M059J (cell line): Measurements from ENCODE around the gene SLC22A31. TPM values are rescaled to one million over a fixed set of nuclear protein-coding genes. Genes with fewer than 3 reads are reported as not detected.

Experiments
- DNase-seq: peaks from one replicate; pipeline ENCODE4 v3.0.0-alpha.2; 2012; ENCODE audit warnings: low read depth
- total RNA-seq: library from RNA; depleted of rRNA; stranded (reverse); fragments of >200 nt; shearing (Covaris generic); gene quantifications from 2 replicates; pipeline ENCODE4 v1.2.3, GENCODE V29; 2014; rRNA removed

The SLC22A31 gene
- total RNA-seq, 1 experiment from 2014 or later = not detected

- no peak for DNase-seq
Measured at GRCh38 chr16:89149386-89149785, 51.0 kb downstream of the SLC22A31 start.

DNA sequence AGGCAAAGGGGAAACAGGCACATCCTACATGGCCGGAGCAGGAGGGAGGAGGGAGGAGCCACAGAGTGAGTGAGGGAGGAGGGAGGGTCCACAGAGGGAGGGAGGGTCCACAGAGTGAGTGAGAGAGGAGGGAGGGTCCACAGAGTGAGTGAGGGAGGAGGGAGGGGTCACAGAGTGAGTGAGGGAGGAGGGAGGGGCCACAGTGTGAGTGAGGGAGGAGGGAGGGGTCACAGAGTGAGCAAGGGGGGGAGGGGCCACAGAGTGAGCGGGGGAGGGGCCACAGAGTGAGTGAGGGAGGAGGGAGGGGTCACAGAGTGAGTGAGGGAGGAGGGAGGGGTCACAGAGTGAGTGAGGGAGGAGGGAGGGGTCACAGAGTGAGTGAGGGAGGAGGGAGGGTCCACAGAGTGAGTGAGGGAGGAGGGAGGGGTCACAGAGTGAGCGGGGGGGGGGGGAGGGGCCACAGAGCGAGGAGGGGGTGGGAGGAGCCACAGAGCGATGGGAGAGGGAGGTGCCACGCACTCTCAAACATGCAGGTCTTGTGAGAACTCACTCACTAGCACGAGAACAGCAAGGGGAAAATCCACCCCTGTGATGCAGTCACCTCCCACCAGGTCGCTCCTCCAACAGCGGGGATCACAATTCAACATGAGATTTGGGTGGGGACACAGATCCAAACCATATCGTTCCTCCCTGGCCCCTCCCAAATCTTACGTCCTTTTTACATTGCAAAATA is 53.1 kb downstream of the SLC22A31 start:
- DNase-seq = no peak

GRCh38 chr16:89146211-89147005 is 53.9 kb downstream of the SLC22A31 start:
- no peak for DNase-seq

Other genes with a start within 250 kb of the SLC22A31 start
- not detected in 2 replicates for gene CBFA2T3, start 223.3 kb downstream of the SLC22A31 start, total RNA-seq
- gene ACSF3, start 106.7 kb downstream of the SLC22A31 start, total RNA-seq = 5.0 and 16.2 TPM in 2 replicates
- 0.10 TPM in 1 of 2 replicates, not detected in the other for gene CDH15, start 28.8 kb downstream of the SLC22A31 start, total RNA-seq
- 12.9 and 23.1 TPM in 2 replicates for gene ZNF778, start 17.2 kb upstream of the SLC22A31 start, total RNA-seq